Memory B cell (primary cell): ENCODE data around the gene TEKTIP1.
"Not testable (repeated sequence)": the region's sequence is repeated elsewhere in the genome, so short reads cannot be mapped to it uniquely, and the experiment has no call there.

Source experiments
- ATAC-seq: fragments of 150-1000 bp; cut with Tn5 transposase; 2 replicates; pipeline ENCODE4 v1.10.0; 2021; ENCODE audit warnings: low read depth, mild to moderate bottlenecking, moderate library complexity
- DNase-seq, 2 donors: peaks; one replicate each; pipeline ENCODE4 v3.0.0; 2022; ENCODE audit warnings: low spot score in 2 of 2
- H3K27ac Mint-ChIP-seq: one replicate; pipeline ENCODE4 v1.8.0; 2022; ENCODE audit warnings: mild to moderate bottlenecking, moderate library complexity, mixed read lengths
- H3K27me3 Mint-ChIP-seq: one replicate; pipeline ENCODE4 v1.8.0; 2022; ENCODE audit warnings: mixed read lengths
- H3K36me3 Mint-ChIP-seq: one replicate; pipeline ENCODE4 v1.8.0; 2022; ENCODE audit warnings: mild to moderate bottlenecking, mixed read lengths
- H3K4me1 Mint-ChIP-seq: one replicate; pipeline ENCODE4 v1.8.0; 2022; ENCODE audit warnings: mixed read lengths
- H3K4me3 Mint-ChIP-seq: one replicate; pipeline ENCODE4 v1.8.0; 2022; ENCODE audit warnings: mild to moderate bottlenecking, moderate library complexity, mixed read lengths
- H3K9me3 Mint-ChIP-seq: one replicate; pipeline ENCODE4 v1.8.0; 2022; ENCODE audit warnings: mixed read lengths

TEKTIP1 gene

DNA sequence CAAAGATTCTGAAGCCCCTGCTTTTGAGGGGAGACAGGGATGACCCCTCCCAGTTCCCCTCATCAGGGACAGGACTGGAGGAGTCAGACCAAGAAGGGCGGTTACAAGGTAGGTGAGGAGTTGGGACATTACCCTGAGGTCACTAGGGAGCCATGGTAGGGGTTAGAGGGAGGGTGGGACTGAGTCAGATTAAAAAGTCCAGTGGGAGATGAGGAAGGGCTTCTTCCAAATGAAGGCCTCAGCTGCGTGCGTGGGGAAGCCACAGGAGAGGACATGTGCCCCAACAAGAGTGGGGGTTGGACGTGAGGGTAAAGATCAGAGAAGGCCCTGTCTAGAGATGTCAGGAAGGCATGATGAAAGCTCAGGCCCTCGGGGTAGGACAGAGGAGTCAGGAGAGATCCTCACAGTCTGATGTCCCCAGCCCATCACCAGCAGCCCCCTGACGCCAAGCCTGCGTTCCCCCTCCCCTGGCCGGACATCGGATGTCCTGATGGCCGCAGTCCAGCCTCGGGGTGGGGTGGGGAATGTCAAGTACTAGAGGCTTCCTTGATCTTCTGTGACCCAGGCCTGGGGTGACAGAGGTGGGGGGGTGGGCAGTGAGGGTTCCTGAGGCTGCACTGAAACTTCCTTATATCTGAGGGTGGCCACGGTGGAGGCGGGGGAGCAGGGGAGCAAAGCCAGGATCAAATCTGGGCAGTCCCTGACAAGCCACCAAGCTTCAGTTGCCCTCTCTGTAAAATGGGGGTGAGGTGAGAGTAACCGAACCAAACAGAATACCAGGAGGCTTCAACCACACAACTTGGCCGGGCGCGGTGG is 24.9 kb downstream of the TEKTIP1 start:
- Mint-ChIP-seq H3K27me3 (no peaks in the 10 kb centered on the region), H3K27ac (no peak overlapping the region), H3K4me1 (peaks cover 3% of the 10 kb centered on the region), H3K4me3 (no peak overlapping the region), H3K9me3 (no peaks in the 10 kb centered on the region), H3K36me3 (no peaks in the 10 kb centered on the region)
- ATAC-seq: no peak
- no peak for DNase-seq

DNA sequence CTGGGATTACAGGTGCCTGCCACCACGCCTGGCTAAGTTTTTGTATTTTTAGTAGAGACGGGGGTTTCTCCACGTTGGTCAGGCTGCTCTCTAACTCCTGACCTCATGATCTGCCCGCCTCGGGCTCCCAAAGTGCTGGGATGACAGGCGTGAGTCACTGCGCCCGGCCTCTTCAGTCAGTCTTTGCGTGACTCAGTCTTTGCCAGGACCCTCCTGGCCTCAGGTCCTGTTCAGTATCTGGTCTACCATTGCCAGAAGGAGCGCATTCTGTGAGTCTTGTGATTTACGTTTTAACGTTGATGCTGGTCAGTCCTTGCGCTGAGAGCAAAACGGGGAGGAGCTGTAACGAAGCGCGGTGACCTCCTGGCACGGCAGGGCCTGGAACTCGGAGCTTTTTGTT is 26.2 kb downstream of the TEKTIP1 start:
- no peak overlapping the region for H3K27ac Mint-ChIP-seq
- no peak for DNase-seq
- peaks cover 3% of the 10 kb centered on the region for H3K4me1 Mint-ChIP-seq
- no peak for ATAC-seq
- no peaks in the 10 kb centered on the region for H3K27me3 Mint-ChIP-seq
- no peak overlapping the region for H3K4me3 Mint-ChIP-seq
- H3K9me3 Mint-ChIP-seq: no peaks in the 10 kb centered on the region
- H3K36me3 Mint-ChIP-seq: no peaks in the 10 kb centered on the region

DNA sequence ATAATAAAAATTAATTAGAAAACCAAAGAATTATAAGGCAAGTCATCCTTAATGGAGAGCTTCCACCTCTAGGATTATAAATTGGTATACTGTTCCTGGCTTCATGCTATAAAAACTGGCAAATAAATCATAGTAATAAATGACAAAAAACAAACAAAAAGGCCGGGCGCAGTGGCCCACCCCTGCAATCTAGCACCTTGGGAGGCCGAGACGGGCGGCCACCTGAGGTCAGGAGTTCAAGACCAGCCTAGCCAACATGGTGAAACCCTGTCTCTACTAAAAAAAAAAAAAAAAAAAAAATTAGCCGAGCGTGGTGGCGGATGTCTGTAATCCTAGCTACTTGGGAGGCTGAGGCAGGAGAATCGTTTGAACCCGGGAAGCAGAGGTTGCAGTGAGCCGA is 31.1 kb downstream of the TEKTIP1 start:
- DNase-seq, H3K4me3 Mint-ChIP-seq, H3K27ac Mint-ChIP-seq, H3K4me1 Mint-ChIP-seq, H3K9me3 Mint-ChIP-seq, H3K27me3 Mint-ChIP-seq, H3K36me3 Mint-ChIP-seq, ATAC-seq: not testable (repeated sequence)

DNA sequence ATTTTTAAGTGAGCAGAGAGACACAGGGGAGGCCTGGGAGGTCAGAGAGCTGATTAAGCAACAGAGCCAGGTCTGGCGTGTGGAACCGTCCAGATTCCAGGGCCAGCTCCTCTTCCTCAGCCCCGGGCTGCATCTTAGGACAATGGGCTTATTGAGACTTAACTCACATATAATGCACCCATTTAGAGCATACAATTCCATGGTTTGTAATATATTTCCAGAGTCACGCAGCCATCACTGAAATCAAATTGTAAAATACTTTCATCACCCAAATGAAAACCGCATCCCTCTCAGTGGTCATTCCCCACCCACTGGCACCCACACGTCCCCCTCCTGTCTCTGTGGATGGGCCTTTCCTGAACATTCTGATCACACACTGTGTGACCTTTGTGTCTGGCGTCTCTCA is 31.6 kb downstream of the TEKTIP1 start:
- DNase-seq (no peak), ATAC-seq (no peak)
- Mint-ChIP-seq H3K4me1 (peaks cover 4% of the 10 kb centered on the region), H3K4me3 (no peak overlapping the region), H3K9me3 (no peaks in the 10 kb centered on the region), H3K36me3 (peaks cover 6% of the 10 kb centered on the region), H3K27me3 (no peaks in the 10 kb centered on the region), H3K27ac (no peak overlapping the region)

DNA sequence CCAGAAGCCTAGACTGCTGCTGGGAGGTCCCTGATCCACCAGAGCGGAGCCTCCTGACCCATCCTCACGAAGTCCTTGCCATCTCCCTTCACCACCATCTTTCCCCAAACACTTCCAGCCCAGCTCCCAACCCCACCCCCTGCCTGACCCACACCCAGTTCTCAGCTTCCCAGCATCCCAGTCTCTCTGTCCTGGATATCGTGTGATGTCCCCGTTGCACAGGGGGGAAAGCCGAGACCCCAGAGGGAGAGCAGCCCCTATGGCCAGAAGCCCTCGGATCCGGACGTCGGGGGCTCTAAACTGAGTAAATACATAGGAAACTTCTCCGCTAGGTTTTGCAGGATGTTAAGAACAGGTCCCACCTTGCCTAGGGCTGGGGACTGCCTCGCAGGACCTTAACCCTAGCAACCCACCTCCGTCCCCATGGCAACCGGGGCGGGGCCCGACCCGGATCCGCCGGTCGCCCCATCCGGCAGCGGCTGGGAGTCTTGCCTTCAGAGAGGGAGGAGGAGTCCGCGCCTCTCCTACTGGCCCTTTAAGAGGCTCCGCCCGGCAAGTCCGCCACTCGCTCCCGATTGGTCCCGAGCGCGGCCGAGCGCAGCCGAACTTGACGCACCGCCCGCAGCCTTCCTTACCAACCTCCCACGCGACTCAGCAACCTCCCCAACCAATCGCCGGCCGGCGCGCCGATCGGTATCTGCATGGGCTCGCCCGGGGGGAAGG is 33.3 kb downstream of the TEKTIP1 start:
- Mint-ChIP-seq H3K27ac (peak overlapping the region; percentile 15), H3K36me3 (peaks cover 8% of the 10 kb centered on the region), H3K4me1 (peaks cover 4% of the 10 kb centered on the region), H3K9me3 (no peaks in the 10 kb centered on the region), H3K4me3 (peak overlapping the region; percentile 51), H3K27me3 (no peaks in the 10 kb centered on the region)
- ATAC-seq: peak; percentile 93
- DNase-seq: peak; percentile 95 to 96

DNA sequence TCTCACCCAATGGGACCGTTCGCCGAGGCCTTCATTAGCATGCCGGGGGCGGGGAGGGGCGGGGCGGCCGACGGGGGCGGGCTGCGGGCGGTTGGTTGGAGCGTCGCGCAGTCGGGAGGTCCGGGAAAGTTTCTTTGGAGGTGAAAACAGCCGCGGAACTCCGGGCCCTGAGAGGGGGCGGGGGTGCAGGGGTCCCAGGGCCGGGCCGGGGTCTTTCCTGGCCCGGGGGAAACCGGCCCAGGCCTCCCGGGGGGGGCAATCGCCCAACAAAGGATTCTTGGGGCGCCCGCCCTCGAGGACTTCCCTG is 33.8 kb downstream of the TEKTIP1 start, which contains the start of gene HMG20B:
TSS of gene HMG20B (plus strand) at position 90 of the 307 bp plus-strand sequence. CDS start 366 bp downstream, outside the sequence.
- Mint-ChIP-seq H3K27me3 (no peaks in the 10 kb centered on the region), H3K36me3 (peaks cover 8% of the 10 kb centered on the region), H3K27ac (peak within 1 kb of the TSS; percentile 15), H3K4me3 (peak within 1 kb of the TSS; percentile 81), H3K9me3 (no peaks in the 10 kb centered on the region), H3K4me1 (peaks cover 4% of the 10 kb centered on the region)
- no peak for DNase-seq
- no peak for ATAC-seq

DNA sequence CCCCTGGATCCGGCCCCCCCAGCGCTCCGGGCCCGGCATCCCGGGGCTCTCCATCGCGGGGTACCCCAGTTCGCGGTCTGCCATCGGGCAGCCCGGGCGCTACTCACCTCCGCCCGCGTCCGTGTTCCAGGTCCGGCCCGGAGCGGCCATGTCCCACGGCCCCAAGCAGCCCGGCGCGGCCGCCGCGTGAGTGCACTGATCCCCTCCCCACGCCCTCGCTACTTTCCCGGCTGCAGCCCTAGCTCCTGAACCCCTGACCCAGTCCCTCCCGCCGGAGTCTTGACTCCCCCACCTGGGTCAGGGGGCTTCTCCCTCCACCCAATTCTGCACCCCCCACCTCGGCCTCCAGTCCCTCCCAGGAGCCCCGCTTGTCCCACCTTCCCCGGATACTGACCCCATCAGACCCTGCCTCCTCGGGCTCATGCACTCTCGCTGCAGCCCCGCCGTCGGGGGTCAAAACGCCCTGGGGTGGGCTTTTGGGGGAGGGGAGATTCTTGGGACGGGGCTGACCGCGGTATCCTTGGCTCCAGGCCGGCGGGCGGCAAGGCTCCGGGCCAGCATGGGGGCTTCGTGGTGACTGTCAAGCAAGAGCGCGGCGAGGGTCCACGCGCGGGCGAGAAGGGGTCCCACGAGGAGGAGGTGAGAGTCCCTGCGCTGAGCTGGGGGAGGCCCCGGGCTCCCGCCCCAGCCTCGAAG is 34.3 kb downstream of the TEKTIP1 start:
- DNase-seq (peak in 1 of 2 donors; percentile 59), ATAC-seq (no peak)
- H3K36me3 Mint-ChIP-seq: peaks cover 8% of the 10 kb centered on the region
- no peaks in the 10 kb centered on the region for H3K9me3 Mint-ChIP-seq
- H3K4me3 Mint-ChIP-seq: peak overlapping the region; percentile 81
- peaks cover 4% of the 10 kb centered on the region for H3K4me1 Mint-ChIP-seq
- H3K27me3 Mint-ChIP-seq: no peaks in the 10 kb centered on the region
- peak overlapping the region; percentile 8 for H3K27ac Mint-ChIP-seq

DNA sequence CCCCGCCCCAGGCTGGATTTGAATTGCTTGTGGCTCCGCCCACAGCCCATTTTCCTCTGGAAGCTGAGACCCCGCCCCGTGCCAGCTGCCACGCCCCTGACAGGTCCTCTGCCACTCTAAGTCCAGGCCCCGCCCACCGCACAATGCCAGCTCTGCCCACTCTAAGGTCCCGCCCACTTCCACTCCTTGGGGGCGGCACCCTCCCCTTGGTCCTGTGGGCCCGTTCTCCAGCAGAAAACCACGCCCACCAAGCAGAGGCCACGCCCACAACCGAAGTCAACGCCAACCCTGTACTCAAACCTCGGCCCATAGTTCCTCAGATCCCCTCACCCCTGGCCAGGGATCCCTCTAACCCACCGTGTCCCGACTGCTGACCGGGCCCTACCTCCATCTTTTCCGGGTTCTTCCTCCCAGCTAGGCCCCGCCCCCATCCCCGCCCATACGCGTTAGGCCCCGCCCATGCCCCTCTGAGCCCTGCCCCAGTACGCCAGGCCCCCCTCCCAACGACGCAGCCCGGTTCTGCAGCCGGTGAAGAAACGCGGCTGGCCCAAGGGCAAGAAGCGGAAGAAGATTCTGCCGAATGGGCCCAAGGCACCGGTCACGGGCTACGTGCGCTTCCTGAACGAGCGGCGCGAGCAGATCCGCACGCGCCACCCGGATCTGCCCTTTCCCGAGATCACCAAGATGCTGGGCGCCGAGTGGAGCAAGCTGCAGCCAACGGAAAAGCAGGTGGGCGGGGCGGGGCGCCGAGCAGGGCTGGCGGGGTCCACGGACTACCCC is 35.1 kb downstream of the TEKTIP1 start:
- H3K27me3 Mint-ChIP-seq: no peaks in the 10 kb centered on the region
- H3K36me3 Mint-ChIP-seq: peaks cover 8% of the 10 kb centered on the region
- peak overlapping the region; percentile 81 for H3K4me3 Mint-ChIP-seq
- no peaks in the 10 kb centered on the region for H3K9me3 Mint-ChIP-seq
- ATAC-seq (peak; percentile 14), DNase-seq (peak; percentile 58 to 77)
- H3K27ac Mint-ChIP-seq: peak overlapping the region; percentile 8
- peaks cover 4% of the 10 kb centered on the region for H3K4me1 Mint-ChIP-seq

DNA sequence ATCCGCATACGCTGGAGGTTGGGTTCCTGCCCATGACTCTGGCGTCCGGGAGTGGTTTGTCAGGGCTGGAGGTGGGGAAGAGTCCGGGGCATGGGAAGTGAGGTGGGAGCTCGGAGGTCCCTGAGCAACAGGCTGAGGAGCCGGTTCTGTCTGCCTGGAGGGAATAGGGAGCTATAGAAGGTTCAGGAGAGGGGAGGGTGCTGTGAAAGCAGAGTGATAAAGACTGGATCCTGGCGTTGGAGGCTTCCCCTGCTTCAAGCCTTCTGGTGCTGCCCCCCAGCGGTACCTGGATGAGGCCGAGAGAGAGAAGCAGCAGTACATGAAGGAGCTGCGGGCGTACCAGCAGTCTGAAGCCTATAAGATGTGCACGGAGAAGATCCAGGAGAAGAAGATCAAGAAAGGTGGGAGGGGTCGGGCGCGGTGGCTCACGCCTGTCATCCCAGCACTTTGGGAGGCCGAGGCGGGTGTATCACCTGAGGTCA is 36.3 kb downstream of the TEKTIP1 start:
- H3K9me3 Mint-ChIP-seq: no peaks in the 10 kb centered on the region
- peak overlapping the region; percentile 15 for H3K4me3 Mint-ChIP-seq
- H3K4me1 Mint-ChIP-seq: peaks cover 4% of the 10 kb centered on the region
- H3K27me3 Mint-ChIP-seq: no peaks in the 10 kb centered on the region
- ATAC-seq (no peak), DNase-seq (no peak)
- peak overlapping the region; percentile 49 for H3K27ac Mint-ChIP-seq
- H3K36me3 Mint-ChIP-seq: peaks cover 8% of the 10 kb centered on the region

DNA sequence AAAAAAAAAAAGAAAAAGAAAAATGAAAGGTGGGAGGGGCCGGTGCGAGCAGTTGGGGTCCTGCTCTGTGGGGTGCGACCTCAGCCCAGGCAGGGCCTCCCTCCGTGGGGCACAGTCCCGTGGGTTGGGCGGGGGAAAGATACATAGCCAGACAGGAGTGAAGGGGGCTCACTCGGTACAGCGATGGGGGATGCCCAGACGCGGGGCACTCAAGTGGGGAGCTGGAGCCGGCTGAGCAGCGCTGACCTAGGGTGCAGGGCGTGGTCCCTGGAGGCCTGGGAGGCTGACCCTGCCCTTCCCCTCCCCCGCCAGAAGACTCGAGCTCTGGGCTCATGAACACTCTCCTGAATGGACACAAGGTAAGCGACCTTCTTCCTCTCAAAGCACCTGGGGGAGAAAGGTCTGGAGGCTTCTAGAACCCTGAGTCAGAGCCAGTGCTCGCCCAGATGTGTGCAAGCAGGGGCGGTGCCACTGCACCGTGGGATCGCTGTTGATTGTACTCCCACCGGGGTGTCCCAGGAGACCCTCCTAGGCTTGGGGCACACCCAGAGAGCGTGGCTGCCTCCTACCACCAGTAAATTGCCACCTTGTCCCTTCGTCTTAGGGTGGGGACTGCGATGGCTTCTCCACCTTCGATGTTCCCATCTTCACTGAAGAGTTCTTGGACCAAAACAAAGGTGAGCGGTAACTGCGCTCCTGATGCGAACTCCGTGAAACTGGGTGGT is 37.1 kb downstream of the TEKTIP1 start:
- H3K4me3 Mint-ChIP-seq: peak overlapping the region; percentile 70
- H3K4me1 Mint-ChIP-seq: peaks cover 4% of the 10 kb centered on the region
- no peaks in the 10 kb centered on the region for H3K9me3 Mint-ChIP-seq
- H3K27me3 Mint-ChIP-seq: no peaks in the 10 kb centered on the region
- DNase-seq (no peak), ATAC-seq (no peak)
- peaks cover 8% of the 10 kb centered on the region for H3K36me3 Mint-ChIP-seq
- H3K27ac Mint-ChIP-seq: no peak overlapping the region

DNA sequence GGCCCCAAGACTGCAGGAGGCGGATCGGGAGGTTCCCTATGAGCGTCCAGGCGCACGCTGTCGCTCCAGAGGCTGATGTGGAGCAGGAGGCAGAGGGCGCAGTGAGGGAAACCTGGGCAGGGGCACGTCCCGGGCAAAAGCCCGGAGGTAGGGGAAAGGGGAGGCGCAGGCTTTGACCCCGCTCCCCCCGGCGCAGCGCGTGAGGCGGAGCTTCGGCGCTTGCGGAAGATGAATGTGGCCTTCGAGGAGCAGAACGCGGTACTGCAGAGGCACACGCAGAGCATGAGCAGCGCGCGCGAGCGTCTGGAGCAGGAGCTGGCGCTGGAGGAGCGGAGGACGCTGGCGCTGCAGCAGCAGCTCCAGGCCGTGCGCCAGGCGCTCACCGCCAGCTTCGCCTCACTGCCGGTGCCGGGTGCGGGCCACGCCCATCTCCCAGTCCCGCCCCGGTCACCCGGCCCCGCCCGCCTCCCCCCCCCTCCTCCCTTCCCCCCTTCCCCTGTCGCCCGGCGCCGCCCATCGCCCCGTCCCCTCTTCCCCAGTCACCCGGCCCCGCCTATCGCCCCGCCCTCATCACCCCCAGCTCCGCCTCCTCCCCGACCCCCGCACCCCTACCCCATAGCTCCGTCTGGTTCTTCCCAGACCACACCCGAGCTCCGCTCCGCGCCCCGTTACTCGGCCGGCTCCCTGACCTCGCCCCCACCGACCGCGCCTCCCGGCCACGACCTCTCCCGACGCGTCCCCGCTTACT is 37.9 kb downstream of the TEKTIP1 start:
- Mint-ChIP-seq H3K4me3 (peak overlapping the region; percentile 70), H3K4me1 (peaks cover 2% of the 10 kb centered on the region), H3K27ac (no peak overlapping the region), H3K36me3 (peaks cover 8% of the 10 kb centered on the region), H3K27me3 (no peaks in the 10 kb centered on the region), H3K9me3 (no peaks in the 10 kb centered on the region)
- DNase-seq (no peak), ATAC-seq (no peak)

DNA sequence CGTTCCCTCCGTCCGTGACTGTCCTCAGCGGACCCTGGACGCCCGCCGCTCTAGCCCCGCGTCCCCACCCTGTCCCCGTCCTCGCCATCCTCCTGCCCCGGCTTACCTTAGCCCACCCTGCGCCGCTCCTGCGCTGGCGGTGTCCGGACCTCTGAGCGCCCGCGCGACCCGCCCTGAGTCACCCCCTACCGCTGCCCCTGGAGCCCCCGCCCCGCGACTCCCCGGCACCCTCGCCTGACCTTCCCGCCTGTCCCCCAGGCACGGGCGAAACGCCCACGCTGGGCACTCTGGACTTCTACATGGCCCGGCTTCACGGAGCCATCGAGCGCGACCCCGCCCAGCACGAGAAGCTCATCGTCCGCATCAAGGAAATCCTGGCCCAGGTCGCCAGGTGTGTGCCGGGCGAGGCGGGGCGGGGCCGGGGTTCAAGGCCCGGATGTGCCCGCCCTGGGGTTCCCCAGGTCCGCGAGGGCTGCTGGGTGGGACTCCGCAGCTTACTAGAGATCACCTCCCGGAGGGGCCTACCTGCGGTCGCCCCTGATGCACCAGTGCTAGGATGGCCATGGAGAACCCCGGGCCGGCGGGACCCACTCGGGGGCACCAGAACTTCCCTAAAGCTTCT is 38.9 kb downstream of the TEKTIP1 start:
- Mint-ChIP-seq H3K9me3 (no peaks in the 10 kb centered on the region), H3K27ac (no peak overlapping the region), H3K4me1 (peaks cover 2% of the 10 kb centered on the region), H3K4me3 (peak overlapping the region; percentile 21), H3K27me3 (no peaks in the 10 kb centered on the region), H3K36me3 (peaks cover 8% of the 10 kb centered on the region)
- ATAC-seq (no peak), DNase-seq (no peak)
